GM12878 (cell line): ENCODE results near the gene GOLGA8H. TPM values are rescaled to one million over a fixed set of nuclear protein-coding genes. Genes with fewer than 3 reads are reported as not detected.
"Not testable (repeated sequence)": the region's sequence is repeated elsewhere in the genome, so short reads cannot be mapped to it uniquely, and the experiment has no call there.

Source experiments
- ATAC-seq: fragments of 200-7000 bp; cut with Tn5 transposase; 3 replicates; pipeline ENCODE4 v1.9.1; 2020; ENCODE audit warnings: mild to moderate bottlenecking, moderate library complexity
- Bru-seq: library from RNA; stranded (reverse); fragments of 400-500 nt; gene quantifications from one replicate; lab custom pipeline; 2021; lab: Mats Ljungman, UMichigan
- BruChase-seq, 2 experiments: library from RNA; stranded (reverse); fragments of 400-500 nt; gene quantifications; one replicate each; lab custom pipeline; 2021; lab: Mats Ljungman, UMichigan
- BruUV-seq: library from RNA; stranded (reverse); fragments of 400-500 nt; replicated peaks from 2 replicates; lab custom pipeline; 2021; lab: Mats Ljungman, UMichigan
- CTCF ChIA-PET: fragments of 300-600 bp; sonication (Branson Sonifier 250); formaldehyde crosslinking; extraction: SDS; loops from one replicate; lab custom pipeline; 2021; ENCODE audit warnings: inconsistent platforms; lab: Yijun Ruan, JAX
- POLR2A ChIA-PET: fragments of 350-600 bp; formaldehyde crosslinking; extraction: SDS; loops from one replicate; lab custom pipeline; 2021; ENCODE audit warnings: inconsistent platforms; lab: Charles Lee
- RAD21 ChIA-PET: fragments of 300-600 bp; sonication (Branson Sonifier 250); formaldehyde crosslinking; loops from one replicate; lab custom pipeline; 2023; ENCODE audit warnings: antibody characterized with exemption; ENCODE audit not compliant: unreplicated experiment; lab: Charles Lee
- SMC1A ChIA-PET: fragments of 300-600 bp; sonication (Branson Sonifier 250); formaldehyde crosslinking; loops from one replicate; lab custom pipeline; 2023; ENCODE audit not compliant: unreplicated experiment, uncharacterized antibody; lab: Charles Lee
- DNase-seq: peaks from one replicate; pipeline ENCODE4 v3.0.0-alpha.2; 2011; ENCODE audit warnings: low read depth, low spot score
- FAIRE-seq: peaks from 3 replicates; lab custom pipeline; 2011; peaks lifted over from hg19 to GRCh38; lab: Jason Lieb, UNC
- H2AFZ ChIP-seq: 2 replicates; pipeline ENCODE4 v1.6.0; 2011; ENCODE audit warnings: low read depth, low read length, control low read depth; ENCODE audit not compliant: control insufficient read depth
- H3K27ac ChIP-seq: 2 replicates; pipeline ENCODE4 v1.5.1; 2011; ENCODE audit warnings: control low read depth; ENCODE audit not compliant: control insufficient read depth, insufficient read depth
- H3K27me3 ChIP-seq, 2 experiments: replicated peaks in 1 of 2; 2 replicates each; pipeline versions ENCODE4 v1.6.0 to v1.6.1; 2011; ENCODE audit warnings: low read length in 1 of 2; ENCODE audit not compliant: control insufficient read depth in 2 of 2, insufficient read depth in 2 of 2
- H3K36me3 ChIP-seq, 2 experiments: 2 replicates each; pipeline ENCODE4 v1.5.1; 2011; ENCODE audit warnings: low read length in 1 of 2; ENCODE audit not compliant: control insufficient read depth in 2 of 2, insufficient read depth in 2 of 2
- H3K4me1 ChIP-seq: 2 replicates; pipeline ENCODE4 v1.6.1; 2011; ENCODE audit warnings: mild to moderate bottlenecking, low read length, moderate library complexity, mixed read lengths; ENCODE audit not compliant: control insufficient read depth, insufficient read depth
- H3K4me2 ChIP-seq: 2 replicates; pipeline ENCODE4 v1.6.0; 2011; ENCODE audit warnings: control low read depth; ENCODE audit not compliant: control insufficient read depth, insufficient read depth
- H3K4me3 ChIP-seq: fragments of 200-600 bp; sonication (generic); 2 replicates; pipeline ENCODE4 v1.5.1; 2016
- H3K79me2 ChIP-seq: 2 replicates; pipeline ENCODE4 v1.6.0; 2011; ENCODE audit warnings: low read length; ENCODE audit not compliant: control insufficient read depth, insufficient read depth
- H3K9ac ChIP-seq: 2 replicates; pipeline ENCODE4 v1.8.0; 2011; ENCODE audit warnings: low read length, control low read depth, mixed read lengths; ENCODE audit not compliant: control insufficient read depth, insufficient read depth
- H3K9me3 ChIP-seq: replicated peaks from 3 replicates; pipeline ENCODE4 v1.5.1; 2011; ENCODE audit warnings: mild to moderate bottlenecking, low read length; ENCODE audit not compliant: control insufficient read depth, insufficient read depth
- H4K20me1 ChIP-seq: 2 replicates; pipeline ENCODE4 v1.6.0; 2011; ENCODE audit not compliant: control insufficient read depth, insufficient read depth
- WGBS: methylation state at CpG from one replicate; pipeline ENCODE4 v1.1.6; 2016; ENCODE audit warnings: low lambda C conversion rate; ENCODE audit not compliant: insufficient replicate concordance, insufficient coverage; ENCODE audit errors: missing lambda C conversion rate; 5-methylcytosine and 5-hydroxymethylcytosine counted together
- in situ Hi-C: fragments of 300-500 bp; cut with MboI; formaldehyde crosslinking; loops from 9 replicates; pipeline ENCODE4 v1.14.3; 2018; ENCODE audit warnings: mixed read lengths
- intact Hi-C: fragments of 100-400 bp; cut with micrococcal nuclease; formaldehyde crosslinking; loops from one replicate; pipeline ENCODE4 v1.14.2; 2022; ENCODE audit not compliant: unreplicated experiment
- long read RNA-seq, 2 experiments: library from polyadenylated mRNA; unstranded; transcript quantifications; one replicate each; pipeline ENCODE4 v2.0.0, GENCODE V29; 2019 to 2020
- polyA minus RNA-seq, 3 experiments: library from RNA; depleted of rRNA, polyadenylated mRNA; stranded (reverse); fragments of >200 nt; gene quantifications; 2 replicates each; pipeline ENCODE4 v1.2.3, GENCODE V29; 2011
- polyA plus RNA-seq, 11 experiments: library from polyadenylated mRNA; depleted of rRNA in 4 of 11; unstranded in 6 of 11; stranded (reverse) in 5 of 11; fragments of >200 nt; fragmentation: Nextera tagmentation in 4 of 11; fragmentation: Illumina TruSeq in 1 of 11; extraction: Ambion mirVana in 4 of 11; extraction: Trizol in 1 of 11; gene quantifications; 1 replicate in 1 of 11; 2 replicates in 10 of 11; pipeline versions ENCODE4 v1.2.1 to v1.2.3, GENCODE V29; 2011 to 2016; ENCODE audit warnings: inconsistent platforms in 2 of 11, missing spikeins in 2 of 11, low read depth in 1 of 11
- total RNA-seq, 4 experiments: library from RNA; depleted of rRNA in 3 of 4; stranded (reverse); fragments of >200 nt in 3 of 4; fragmentation: Illumina TruSeq in 1 of 4; extraction: Trizol in 1 of 4; gene quantifications; 2 replicates each; pipeline versions ENCODE4 v1.2.1 to v1.2.3, GENCODE V29; 2013 to 2021

Gene GOLGA8H, protein sequence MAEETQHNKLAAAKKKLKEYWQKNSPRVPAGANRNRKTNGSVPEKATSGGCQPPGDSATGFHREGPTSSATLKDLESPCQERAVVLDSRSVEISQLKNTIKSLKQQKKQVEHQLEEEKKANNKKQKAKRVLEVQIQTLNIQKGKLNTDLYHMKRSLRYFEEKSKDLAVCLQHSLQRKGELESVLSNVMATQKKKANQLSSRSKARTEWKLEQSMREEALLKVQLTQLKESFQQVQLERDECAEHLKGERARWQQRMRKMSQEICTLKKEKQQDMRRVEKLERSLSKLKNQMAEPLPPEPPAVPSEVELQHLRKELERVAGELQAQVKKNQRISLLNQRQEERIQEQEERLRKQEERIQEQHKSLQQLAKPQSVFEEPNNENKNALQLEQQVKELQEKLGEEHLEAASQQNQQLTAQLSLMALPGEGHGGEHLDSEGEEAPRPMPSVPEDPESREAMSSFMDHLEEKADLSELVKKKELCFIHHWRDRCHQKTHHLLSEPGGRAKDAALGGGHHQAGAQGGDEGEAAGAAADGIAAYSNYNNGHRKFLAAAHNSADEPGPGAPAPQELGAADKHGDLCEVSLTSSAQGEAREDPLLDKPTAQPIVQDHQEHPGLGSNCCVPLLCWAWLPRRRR
- 1.6 and 1.7 TPM in 2 replicates for total RNA-seq (2013; cell fraction: nucleolus; rRNA removed)
- total RNA-seq (2014; rRNA removed) = 0.49 and 0.56 TPM in 2 replicates
- 0.18 and 0.41 TPM in 2 replicates for total RNA-seq (2014; rRNA removed; fragmentation: Illumina TruSeq; extraction: Trizol)
- 0.23 and 0.35 TPM in 2 replicates for total RNA-seq (2021)
- polyA plus RNA-seq (2011; ENCODE audit: low read depth) = not detected
- 0.52 and 0.54 TPM in 2 replicates for polyA plus RNA-seq (2011; rRNA removed)
- polyA plus RNA-seq (2011; cell fraction: cytosol; rRNA removed) = 0.33 and 0.47 TPM in 2 replicates
- polyA plus RNA-seq (2011; cell fraction: nucleus; rRNA removed) = 2.1 and 2.7 TPM in 2 replicates
- polyA plus RNA-seq (2012) = 0.15 TPM in 1 of 2 replicates, not detected in the other
- 0.35 and 0.54 TPM in 2 replicates for polyA plus RNA-seq (2014; fragmentation: Illumina TruSeq; extraction: Trizol)
- not detected for polyA plus RNA-seq (2014; fragmentation: Nextera tagmentation; extraction: Ambion mirVana)
- polyA plus RNA-seq (2014; rRNA removed) = 0.28 and 0.42 TPM in 2 replicates
- not detected for polyA plus RNA-seq (2016; fragmentation: Nextera tagmentation; extraction: Ambion mirVana)
- 0.29 and 0.41 TPM in 2 replicates for polyA minus RNA-seq (2011; rRNA and poly(A)+ RNA removed)
- not detected in 2 replicates for polyA minus RNA-seq (2011; cell fraction: cytosol; rRNA and poly(A)+ RNA removed)
- 0.36 and 1.2 TPM in 2 replicates for polyA minus RNA-seq (2011; cell fraction: nucleus; rRNA and poly(A)+ RNA removed)
- Bru-seq, nascent RNA = percentile 42 among the genes with signal in this experiment
- percentile 52 among the genes with signal in this experiment for BruChase-seq, experiment 1, labeled RNA remaining after a 6-hour chase
- BruChase-seq, experiment 2, labeled RNA remaining after a 2-hour chase = percentile 51 among the genes with signal in this experiment
- long read RNA-seq, experiment 1 = 0 reads
- long read RNA-seq, experiment 2, partial matches to known transcripts = 0 of 1 reads
- long read RNA-seq, experiment 2, other reads (novel, unspliced or antisense) = 1 of 1 reads

GRCh38 chr15:30603796-30604195, at the start of gene GOLGA8H:
Gene GOLGA8H (plus strand): TSS chr15:30604028. CDS start chr15:30604126, 98 bp downstream.
- H3K79me2 ChIP-seq, H3K27ac ChIP-seq, H3K27me3 ChIP-seq, SMC1A ChIA-PET, CTCF ChIA-PET, in situ Hi-C loops, H3K36me3 ChIP-seq, H3K4me3 ChIP-seq, DNase-seq, POLR2A ChIA-PET, FAIRE-seq, H3K4me2 ChIP-seq, H3K9me3 ChIP-seq, H3K4me1 ChIP-seq, intact Hi-C loops, H2AFZ ChIP-seq, ATAC-seq, RAD21 ChIA-PET, H4K20me1 ChIP-seq, BruUV-seq, H3K9ac ChIP-seq: not testable (repeated sequence)
- 65% methylated on average over 7 of the region's 8 CpGs for WGBS
